DMS153 treated with DMSO at 0.1 percent for 48 hours (cell line): ENCODE results near the gene RAMP1.

Source experiments
- DNase-seq: peaks from one replicate; lab custom pipeline; 2025; ENCODE audit not compliant: unreplicated experiment; lab: John Stamatoyannopoulos, UW

RAMP1 gene

GRCh38 chr2:237916296-237916695 is 56.9 kb downstream of the RAMP1 start:
- DNase-seq: no peak

GRCh38 chr2:237917696-237918374 is 58.4 kb downstream of the RAMP1 start:
- no peak for DNase-seq

DNA sequence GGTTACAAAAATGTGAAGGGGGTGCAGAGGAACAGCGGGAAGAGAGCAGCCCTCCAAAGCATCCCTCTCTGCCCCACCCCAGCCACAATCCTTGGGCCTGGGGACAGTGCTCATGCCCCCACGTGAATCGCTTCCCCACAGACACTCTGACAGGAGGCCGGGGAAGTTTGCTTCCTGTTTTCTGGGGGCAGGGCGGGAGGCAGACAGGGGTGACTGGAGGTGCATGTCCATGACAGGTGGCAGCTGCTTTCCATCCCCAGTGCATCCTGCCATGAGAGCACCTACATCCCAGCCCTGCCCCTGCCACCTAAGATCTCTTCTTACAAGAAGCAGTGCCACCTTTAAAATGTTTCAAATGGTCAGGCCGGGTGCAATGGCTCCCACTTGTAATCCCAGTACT is 60.2 kb downstream of the RAMP1 start:
- DNase-seq: no peak

GRCh38 chr2:237920673-237921072 is 61.2 kb downstream of the RAMP1 start:
- no peak for DNase-seq

- DNase-seq: no peak
Measured at GRCh38 chr2:237921967-237922492, 62.6 kb downstream of the RAMP1 start.

- no peak for DNase-seq
Measured at GRCh38 chr2:237922641-237923361, 63.4 kb downstream of the RAMP1 start.

GRCh38 chr2:237923481-237924163 is 64.2 kb downstream of the RAMP1 start:
- DNase-seq: no peak

GRCh38 chr2:237924164-237924534 is 64.7 kb downstream of the RAMP1 start:
- DNase-seq: no peak

DNA sequence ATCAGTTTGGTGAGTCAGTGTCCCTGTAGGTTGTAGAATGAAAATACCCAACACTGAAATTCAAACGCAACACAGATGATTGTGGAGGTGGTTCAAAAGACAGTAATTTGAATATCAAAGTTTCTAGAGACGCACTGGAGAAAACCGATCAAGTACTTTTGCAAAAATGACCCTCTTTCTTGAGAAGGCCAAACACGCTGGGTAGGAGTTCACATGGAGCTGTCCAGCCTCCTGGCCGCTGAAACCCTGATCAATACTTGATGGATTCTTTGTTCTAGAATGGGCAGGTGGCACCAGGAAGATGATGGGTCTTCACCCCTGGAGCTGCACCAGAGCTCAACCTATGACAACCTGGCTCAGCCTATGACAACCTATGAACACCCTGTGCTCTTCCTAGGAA is 67.7 kb downstream of the RAMP1 start:
- no peak for DNase-seq

- no peak for DNase-seq
Measured at GRCh38 chr2:237927986-237928385, 68.6 kb downstream of the RAMP1 start.

GRCh38 chr2:237929979-237930378 is 70.6 kb downstream of the RAMP1 start:
- no peak for DNase-seq

- DNase-seq: no peak
Measured at GRCh38 chr2:237931205-237931721, 71.8 kb downstream of the RAMP1 start.

DNA sequence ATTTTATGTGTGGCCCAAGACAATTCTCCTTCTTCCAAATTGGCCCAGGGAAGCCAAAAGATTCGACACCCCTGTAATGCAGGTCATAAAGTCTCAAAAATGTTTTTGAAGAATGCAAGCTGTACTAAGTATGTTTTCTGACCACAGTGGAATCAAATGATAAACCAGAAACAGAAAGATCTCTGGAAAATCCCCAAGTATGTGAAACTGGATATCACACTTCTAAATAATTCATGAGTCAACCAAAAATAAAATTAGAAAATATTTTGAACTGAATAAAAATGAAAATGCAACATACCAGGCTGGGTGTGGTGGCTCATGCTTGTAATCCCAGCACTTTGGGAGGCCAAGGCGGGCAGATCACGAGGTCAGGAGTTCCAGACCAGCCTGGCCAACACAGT is 73.3 kb downstream of the RAMP1 start:
- DNase-seq: no peak

DNA sequence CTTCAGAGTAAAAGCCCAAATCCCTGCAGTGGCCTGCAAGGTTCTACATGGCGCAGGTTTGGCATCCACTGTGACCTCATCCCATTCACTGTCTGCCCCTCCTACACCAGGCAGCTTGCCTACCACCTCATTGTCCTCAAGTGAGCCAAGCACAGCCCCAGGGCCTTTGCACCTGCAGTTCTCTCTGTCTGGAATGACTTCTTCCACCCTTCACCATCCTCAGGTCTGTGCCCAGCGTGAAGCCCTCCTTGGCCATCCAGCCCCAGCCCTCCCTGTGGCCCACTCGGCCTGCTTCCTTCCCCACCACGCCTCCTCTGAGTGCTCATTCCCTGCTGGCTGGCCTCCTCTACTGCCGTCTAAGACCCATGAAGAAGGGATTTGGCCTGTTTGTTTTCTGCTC is 74.8 kb downstream of the RAMP1 start:
- no peak for DNase-seq

DNA sequence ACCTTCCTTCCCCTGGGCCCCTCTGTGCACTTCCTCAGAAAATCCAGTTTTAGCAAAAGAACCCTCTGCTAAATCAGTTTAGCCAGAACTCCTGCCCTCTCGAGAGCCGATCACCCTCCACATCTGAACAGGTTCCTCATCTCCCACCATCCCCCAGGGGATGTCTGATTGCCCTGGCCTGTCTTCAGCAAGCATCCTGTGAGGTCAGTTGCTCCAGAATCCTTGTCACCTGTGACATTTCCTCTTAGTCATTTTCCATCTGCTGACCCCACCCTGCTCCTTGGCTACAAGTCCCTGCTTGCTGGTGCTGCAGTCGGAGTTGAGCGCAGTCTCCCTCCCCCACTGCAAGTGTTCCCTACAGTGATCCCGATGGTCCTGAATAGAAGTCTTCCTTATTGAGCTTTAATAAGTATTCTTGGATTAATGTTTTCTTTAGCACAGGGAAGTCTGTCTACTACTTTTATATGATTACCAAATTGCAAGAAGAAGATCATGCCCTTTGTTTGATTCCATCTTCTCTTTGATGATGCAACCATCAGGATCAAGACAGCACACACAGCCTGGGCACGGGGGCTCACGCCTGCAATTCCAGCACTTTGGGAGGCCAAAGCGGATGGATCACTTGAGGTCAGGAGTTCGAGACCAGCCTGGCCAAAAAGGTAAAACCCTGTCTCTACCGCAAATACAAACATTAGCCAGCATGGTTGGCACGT is 76.5 kb downstream of the RAMP1 start:
- DNase-seq: no peak

- peak; percentile 37 for DNase-seq
Measured at GRCh38 chr2:237939251-237939650, 79.8 kb downstream of the RAMP1 start.

GRCh38 chr2:237940828-237941227 is 81.4 kb downstream of the RAMP1 start:
- DNase-seq: no peak

- DNase-seq: no peak
Measured at GRCh38 chr2:237941239-237941638, 81.8 kb downstream of the RAMP1 start.

DNA sequence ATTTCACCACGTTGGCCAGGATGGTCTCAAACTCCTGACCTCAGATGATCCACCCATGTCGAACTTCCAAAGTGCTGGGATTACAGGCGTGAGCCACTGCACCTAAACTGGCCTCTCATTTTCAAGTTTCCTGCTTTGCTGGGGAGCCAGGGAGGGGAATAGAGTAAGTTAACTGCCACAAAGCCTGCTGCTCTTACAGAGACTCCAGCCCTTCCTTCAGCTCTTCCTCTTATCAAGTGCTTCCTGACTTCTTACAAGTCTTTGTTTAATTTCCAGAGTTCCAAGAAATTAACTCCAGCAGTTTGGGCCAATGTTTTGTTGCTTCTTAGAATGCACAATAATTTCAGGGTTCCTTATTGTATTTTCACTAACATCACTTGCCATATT is 83.1 kb downstream of the RAMP1 start:
- DNase-seq: no peak

DNA sequence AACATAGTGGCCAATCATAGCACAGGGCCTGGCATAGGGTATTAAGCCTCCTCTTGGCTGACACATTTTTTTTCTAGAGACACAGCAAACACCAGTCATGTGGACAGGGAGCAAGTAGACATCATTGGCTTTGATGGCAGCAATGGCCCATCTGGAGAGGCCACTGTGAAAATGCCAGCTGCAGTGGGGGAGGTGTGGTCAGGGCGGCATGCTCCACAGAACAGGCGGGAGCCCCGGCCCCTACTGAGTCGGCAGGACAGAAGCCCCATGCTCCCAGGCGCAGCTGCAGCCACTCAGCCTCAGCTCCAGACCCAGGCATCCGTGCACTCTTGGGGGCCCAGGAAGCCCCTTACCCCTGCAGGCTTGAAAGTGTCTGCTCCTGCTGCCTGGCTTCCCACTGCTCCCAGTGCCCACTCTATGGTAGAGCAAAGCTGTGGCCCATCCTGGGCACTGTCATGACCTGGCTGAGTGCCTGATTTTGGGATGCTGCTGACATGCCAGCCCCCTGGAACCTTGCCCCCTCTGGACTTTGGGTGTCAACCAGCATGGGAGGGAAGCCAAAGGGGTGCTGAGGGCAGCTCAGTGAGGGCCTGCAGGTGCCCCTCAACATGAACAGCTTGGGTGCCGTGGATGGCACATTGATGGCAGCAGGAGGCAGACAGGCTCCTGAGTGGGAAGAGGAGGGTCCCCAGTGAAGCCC is 84.1 kb downstream of the RAMP1 start:
- no peak for DNase-seq

DNA sequence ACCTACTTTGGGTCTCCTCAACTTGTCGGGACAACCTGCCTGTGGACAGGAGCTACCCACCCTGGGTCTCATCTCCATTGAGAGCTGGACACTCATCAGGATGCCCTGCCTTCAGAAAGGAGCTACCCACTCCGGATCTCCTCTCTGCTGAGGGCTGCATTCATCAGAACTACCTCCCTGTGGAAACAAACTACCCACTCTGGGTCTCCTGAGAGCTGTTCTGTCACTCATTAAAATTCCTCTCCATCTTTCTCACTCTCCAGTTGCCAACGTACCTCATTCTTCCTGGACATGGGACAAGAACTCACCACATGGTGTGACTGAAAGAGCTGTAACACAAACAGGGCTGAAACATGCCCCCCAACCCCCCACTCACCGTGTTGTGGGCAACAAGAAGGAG is 84.9 kb downstream of the RAMP1 start:
- DNase-seq: no peak
